Measurements from ENCODE around the gene QRSL1. TPM values are rescaled to one million over a fixed set of nuclear protein-coding genes. Genes with fewer than 3 reads are reported as not detected.

QRSL1 gene
- total and polyA plus RNA-seq, 2 of the 4 experiments (the other 2 are of a cell fraction): 6.1 to 10.9 TPM

GRCh38 chr6:106715922-106716321 lies 86.5 kb downstream of the QRSL1 start:
- intact Hi-C loops (cut with micrococcal nuclease): no loop called here
- no peak overlapping the region for H3K4ac ChIP-seq (ENCODE audit: low read depth, low read length)
- H4K8ac ChIP-seq (ENCODE audit: low read depth in 2 of 2, low read length in 2 of 2): no peak overlapping the region
- WGBS, 2 experiments (ENCODE audit: extremely low coverage in 2 of 2, insufficient read length in 1 of 2): no CpG with 5 or more reads among the region's 5 CpGs
- H2BK15ac ChIP-seq (ENCODE audit: low read depth, low read length): no peak overlapping the region
- ChIA-PET CTCF (no interaction called here), POLR2A (ENCODE audit: unreplicated experiment) (no interaction called here)
- no peak overlapping the region for H2BK20ac ChIP-seq (ENCODE audit: low read depth, low read length)
- H3K14ac ChIP-seq (replicated peaks; ENCODE audit: low read depth, low read length): no peak overlapping the region
- no peaks in the 10 kb centered on the region for H3K4me1 ChIP-seq (ENCODE audit: control insufficient read depth, insufficient read depth, low read length)
- no peak overlapping the region for H3K18ac ChIP-seq (ENCODE audit: low read depth, low read length)
- no peak overlapping the region for H4K5ac ChIP-seq (ENCODE audit: low read depth, low read length)
- no peak overlapping the region for H3K56ac ChIP-seq (ENCODE audit: extremely low read depth, insufficient read depth, low read length)
- no peaks in the 10 kb centered on the region for H4K20me1 ChIP-seq (ENCODE audit: insufficient read depth, low read length)
- no peak overlapping the region for H3K9ac ChIP-seq (ENCODE audit: low read depth, low read length)
- H3K23ac ChIP-seq (ENCODE audit: low read depth, low read length): no peak overlapping the region
- no peak overlapping the region for H4K91ac ChIP-seq (ENCODE audit: insufficient read depth, low read depth, low read length)
- dilution Hi-C loops (cut with HindIII; ENCODE audit: low sequenced_read_pairs, unreplicated experiment): no loop called here
- DNase-seq: no peak
- no peak overlapping the region for H2BK120ac ChIP-seq (ENCODE audit: low read depth, low read length)
- no peak overlapping the region for H3K4me2 ChIP-seq (ENCODE audit: low read depth, low read length)
- H3K9me1 ChIP-seq (ENCODE audit: insufficient read depth, low read length): no peaks in the 10 kb centered on the region
- peaks cover 13% of the 10 kb centered on the region for H3K27me3 ChIP-seq (ENCODE audit: control insufficient read depth, insufficient read depth, low read length)
- no peak overlapping the region for H2BK5ac ChIP-seq (ENCODE audit: low read depth, low read length, poor library complexity, severe bottlenecking)
- BruUV-seq (replicated peaks): no TSS peak
- no peaks in the 10 kb centered on the region for H3K9me3 ChIP-seq (ENCODE audit: control insufficient read depth, insufficient read depth, low read length)
- no peak overlapping the region for H3K27ac ChIP-seq (ENCODE audit: insufficient read depth, low read length)
- TF ChIP-seq RCOR1 (IDR thresholded peaks at IDR 0.05; ENCODE audit: insufficient replicate concordance, low read length) (no peak), CEBPB (IDR thresholded peaks at IDR 0.05; ENCODE audit: low read depth, low read length) (no peak), ELK1 (IDR thresholded peaks at IDR 0.05; ENCODE audit: borderline replicate concordance, low read depth, low read length) (no peak), USF2 (IDR thresholded peaks at IDR 0.05; ENCODE audit: low read depth, low read length) (no peak), POLR2A (IDR thresholded peaks at IDR 0.05; ENCODE audit: low read depth, low read length) (no peak), MXI1 (IDR thresholded peaks at IDR 0.05; ENCODE audit: borderline replicate concordance, low read depth, low read length) (no peak), SMC3 (IDR thresholded peaks at IDR 0.05; ENCODE audit: low read depth, low read length) (no peak), RAD21 (IDR thresholded peaks at IDR 0.05; ENCODE audit: low read length) (no peak), CTCF (conservative IDR thresholded peaks at IDR 0.05; ENCODE audit: low read depth, low read length) (no peak), MAZ (IDR thresholded peaks at IDR 0.05; ENCODE audit: borderline replicate concordance, low read depth, low read length) (no peak), FOS (IDR thresholded peaks at IDR 0.05; ENCODE audit: low read depth, low read length) (no peak), CHD1 (IDR thresholded peaks at IDR 0.05; ENCODE audit: low read depth, low read length) (no peak)
- no peak overlapping the region for H3K4me3 ChIP-seq (ENCODE audit: insufficient read depth, low read depth, low read length)
- no peak for ATAC-seq (ENCODE audit: low read depth)
- no peak overlapping the region for H2AFZ ChIP-seq (replicated peaks; ENCODE audit: low read length, poor library complexity)
- H3K79me1 ChIP-seq (ENCODE audit: low read depth in 1 of 2, low read length in 2 of 2): no peaks in the 10 kb centered on the region
- H3K36me3 ChIP-seq (ENCODE audit: control insufficient read depth, insufficient read depth, low read length): no peaks in the 10 kb centered on the region
- H2AK5ac ChIP-seq (ENCODE audit: low read depth, low read length): no peak overlapping the region
- in situ Hi-C loops (cut with MboI; ENCODE audit: low sequenced_read_pairs): no loop called here
- no peak overlapping the region for H2AK9ac ChIP-seq (replicated peaks; ENCODE audit: low read depth, low read length, poor library complexity)

All from IMR-90 (cell line).